HG03439 (cell line): ENCODE measurements around the gene MAP2K5.
A peak's percentile ranks its signal among the peaks of the same experiment; 100 is the strongest.

Experiments
- ATAC-seq: cut with Tn5 transposase; IDR thresholded peaks from one replicate; pipeline ENCODE4 v1.9.1; 2021; ENCODE audit warnings: mild to moderate bottlenecking, moderate library complexity; ENCODE audit not compliant: unreplicated experiment

The MAP2K5 gene

GRCh38 chr15:67832897-67833709 is 290.6 kb downstream of the MAP2K5 start:
- ATAC-seq, result no peak

- no peak for ATAC-seq
Observed at GRCh38 chr15:67833710-67834511, 291.4 kb downstream of the MAP2K5 start.

- no peak for ATAC-seq
Observed at GRCh38 chr15:67834581-67835296, 292.2 kb downstream of the MAP2K5 start.

- no peak for ATAC-seq
Observed at GRCh38 chr15:67835297-67836133, 293.0 kb downstream of the MAP2K5 start.

- ATAC-seq, result no peak
Observed at GRCh38 chr15:67836134-67836455, 293.6 kb downstream of the MAP2K5 start.

- ATAC-seq, result no peak
Observed at GRCh38 chr15:67836477-67836876, 294.0 kb downstream of the MAP2K5 start.

GRCh38 chr15:67836955-67837354 is 294.5 kb downstream of the MAP2K5 start:
- ATAC-seq, result no peak

GRCh38 chr15:67838789-67839332 is 296.4 kb downstream of the MAP2K5 start:
- ATAC-seq, result no peak

- peak; percentile 5 for ATAC-seq
Observed at GRCh38 chr15:67839499-67839928, 297.0 kb downstream of the MAP2K5 start.

- ATAC-seq, result peak; percentile 83
Observed at GRCh38 chr15:67839929-67840748, 297.6 kb downstream of the MAP2K5 start, which contains the start of gene RNU6-1. RNU6-1 (minus strand) TSS chr15:67840045.

GRCh38 chr15:67840749-67841512 is 298.4 kb downstream of the MAP2K5 start:
- no peak for ATAC-seq

- ATAC-seq, result no peak
Observed at GRCh38 chr15:67841513-67841762, 298.9 kb downstream of the MAP2K5 start.

- no peak for ATAC-seq
Observed at GRCh38 chr15:67843092-67843501, 300.6 kb downstream of the MAP2K5 start.

GRCh38 chr15:67843571-67844387 is 301.3 kb downstream of the MAP2K5 start:
- ATAC-seq, result no peak

GRCh38 chr15:67845974-67846373 is 303.5 kb downstream of the MAP2K5 start:
- no peak for ATAC-seq

- ATAC-seq, result no peak
Observed at GRCh38 chr15:67849538-67849937, 307.0 kb downstream of the MAP2K5 start.

GRCh38 chr15:67850336-67850735 is 307.8 kb downstream of the MAP2K5 start:
- no peak for ATAC-seq

- no peak for ATAC-seq
Observed at GRCh38 chr15:67850994-67851571, 308.6 kb downstream of the MAP2K5 start.
